T-cell (primary cell): ENCODE measurements around the gene RBM28. TPM values are rescaled to one million over a fixed set of nuclear protein-coding genes. Genes with fewer than 3 reads are reported as not detected.

Experiments used
- ATAC-seq, 4 experiments: fragments of 200-7000 bp in 3 of 4; fragments of 150-1000 bp in 1 of 4; cut with Tn5 transposase; replicated peaks in 1 of 4; 1 replicate in 3 of 4; 2 replicates in 1 of 4; pipeline ENCODE4 v1.10.0; 2021; ENCODE audit warnings: moderate library complexity in 3 of 4, mild to moderate bottlenecking in 2 of 4, moderate number of reproducible peaks in 1 of 4
- CTCF ChIA-PET, 2 donors: fragments of 300-600 bp; sonication (Branson Sonifier 250); formaldehyde crosslinking; loops; one replicate each; lab custom pipeline; 2022; ENCODE audit warnings: antibody characterized with exemption in 2 of 2; lab: Charles Lee
- POLR2A ChIA-PET, 2 donors: fragments of 300-600 bp; sonication (Branson Sonifier 250); formaldehyde crosslinking; loops; one replicate each; lab custom pipeline; 2022; ENCODE audit warnings: antibody characterized with exemption in 2 of 2; lab: Charles Lee
- DNase-seq, 35 experiments: peaks; one replicate each; pipeline versions ENCODE4 v3.0.0 to v3.0.0-alpha.2; 2013 to 2023
- H3K27ac ChIP-seq: one replicate; pipeline ENCODE4 v1.5.1; 2013; ENCODE audit warnings: low read length
- H3K27me3 ChIP-seq, 2 experiments: replicated peaks in 1 of 2; 1 replicate in 1 of 2; 2 replicates in 1 of 2; pipeline versions ENCODE4 v1.6.1 to v1.7.0; 2013; ENCODE audit warnings: low read length in 1 of 2, mixed read lengths in 1 of 2; ENCODE audit not compliant: control insufficient read depth in 2 of 2, insufficient read depth in 2 of 2; ENCODE audit errors: extremely low read depth in 1 of 2
- H3K36me3 ChIP-seq, 2 donors: 1 replicate in 1 of 2; 2 replicates in 1 of 2; pipeline versions ENCODE4 v1.6.1 to v1.7.0; 2013; ENCODE audit warnings: low read length in 1 of 2; ENCODE audit not compliant: control insufficient read depth in 2 of 2, insufficient read depth in 1 of 2; ENCODE audit errors: extremely low read depth in 1 of 2
- H3K4me1 ChIP-seq, 2 experiments: 1 replicate in 1 of 2; 2 replicates in 1 of 2; pipeline versions ENCODE4 v1.6.1 to v1.7.0; 2013; ENCODE audit warnings: low read length in 2 of 2, mixed read lengths in 1 of 2; ENCODE audit not compliant: insufficient read depth in 2 of 2, control insufficient read depth in 1 of 2; ENCODE audit errors: extremely low read depth in 1 of 2
- H3K4me3 ChIP-seq, 2 donors: 1 replicate in 1 of 2; 2 replicates in 1 of 2; pipeline versions ENCODE4 v1.5.1 to v1.7.0; 2013; ENCODE audit warnings: mild to moderate bottlenecking in 2 of 2, low read length in 1 of 2, moderate library complexity in 1 of 2; ENCODE audit not compliant: control insufficient read depth in 1 of 2; ENCODE audit errors: extremely low read depth in 1 of 2
- H3K9me3 ChIP-seq: 2 replicates; pipeline ENCODE4 v1.7.0; 2013
- H3K27ac Mint-ChIP-seq, 2 donors: one replicate each; pipeline ENCODE4 v1.8.0; 2020 to 2021; ENCODE audit warnings: mild to moderate bottlenecking in 2 of 2, mixed read lengths in 2 of 2
- H3K27me3 Mint-ChIP-seq, 2 donors: one replicate each; pipeline ENCODE4 v1.8.0; 2021 to 2022; ENCODE audit warnings: mixed read lengths in 2 of 2
- H3K36me3 Mint-ChIP-seq: one replicate; pipeline ENCODE4 v1.8.0; 2021; ENCODE audit warnings: mixed read lengths
- H3K4me1 Mint-ChIP-seq, 3 donors: one replicate each; pipeline ENCODE4 v1.8.0; 2020 to 2022; ENCODE audit warnings: mixed read lengths in 3 of 3, mild to moderate bottlenecking in 1 of 3
- H3K4me3 Mint-ChIP-seq, 3 donors: one replicate each; pipeline ENCODE4 v1.8.0; 2020 to 2022; ENCODE audit warnings: mild to moderate bottlenecking in 3 of 3, mixed read lengths in 3 of 3, moderate library complexity in 3 of 3
- H3K9me3 Mint-ChIP-seq, 3 donors: one replicate each; pipeline ENCODE4 v1.8.0; 2020 to 2022; ENCODE audit warnings: mixed read lengths in 3 of 3
- WGBS: methylation state at CpG from one replicate; pipeline ENCODE4 v1.1.5; 2013; ENCODE audit warnings: missing lambda C conversion rate; ENCODE audit not compliant: insufficient coverage; 5-methylcytosine and 5-hydroxymethylcytosine counted together
- total RNA-seq, 35 experiments: library from RNA in 6 of 35; stranded (reverse) in 6 of 35; fragments of 120-200 nt in 1 of 35; gene quantifications; one replicate each; pipeline versions ENCODE4 v1.2.1 to v1.2.4 and lab custom pipeline; 2013 to 2026

Gene RBM28
- total RNA-seq, 5 donors from 2014 or later (not counting 1 experiment from before 2014, with no cell fraction given): 27.3 to 54.3 (median 41.9) TPM

DNA sequence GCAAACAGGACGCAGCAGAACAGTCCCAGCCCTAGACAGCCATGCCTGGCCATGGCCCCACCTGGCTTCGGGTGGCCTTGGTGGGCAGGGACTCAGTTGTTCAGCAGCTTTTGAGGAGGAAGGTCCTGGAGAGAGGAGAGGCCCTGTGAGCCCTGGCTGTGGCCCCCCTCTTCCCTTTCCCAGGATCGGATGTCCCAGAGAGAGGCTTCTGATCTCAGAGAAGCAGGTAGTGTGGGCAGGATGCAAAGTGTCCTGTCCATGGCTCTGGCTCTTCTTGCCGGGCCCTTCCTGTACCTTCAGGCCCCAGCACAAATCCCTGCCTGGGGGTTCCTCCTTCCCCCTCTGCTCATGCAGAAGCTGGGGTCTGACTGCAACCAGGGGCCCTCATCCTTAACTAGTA, 16.2 kb upstream of the RBM28 start:
- peaks cover 15 to 23% (median 19%) of the 10 kb centered on the region in 3 donors for H3K4me1 Mint-ChIP-seq
- ATAC-seq (no peak), DNase-seq (no peak)
- H3K4me1 ChIP-seq: peaks cover 0 to 20% of the 10 kb centered on the region in 2 experiments
- no peak overlapping the region for H3K4me3 ChIP-seq
- peaks cover 7 to 47% of the 10 kb centered on the region in 2 experiments for H3K27me3 ChIP-seq
- H3K27me3 Mint-ChIP-seq: peaks cover 22 to 45% of the 10 kb centered on the region in 2 donors
- WGBS: 80% methylated on average over 1 of the region's 4 CpGs
- H3K9me3 ChIP-seq: no peaks in the 10 kb centered on the region
- H3K27ac ChIP-seq: no peak overlapping the region
- no peaks in the 10 kb centered on the region for H3K36me3 Mint-ChIP-seq
- H3K27ac Mint-ChIP-seq: no peak overlapping the region
- peak overlapping the region in 1 of 3 donors; percentile 44 for H3K4me3 Mint-ChIP-seq
- ChIA-PET CTCF (interaction anchor here in 1 of 2 donors (0.6 kb wide), 1 partner anchor 38 kb away, joined by 3 read pairs; no protein-coding TSS in a partner anchor), POLR2A (no interaction called here)
- H3K36me3 ChIP-seq: no peaks in the 10 kb centered on the region
- H3K9me3 Mint-ChIP-seq: no peaks in the 10 kb centered on the region

DNA sequence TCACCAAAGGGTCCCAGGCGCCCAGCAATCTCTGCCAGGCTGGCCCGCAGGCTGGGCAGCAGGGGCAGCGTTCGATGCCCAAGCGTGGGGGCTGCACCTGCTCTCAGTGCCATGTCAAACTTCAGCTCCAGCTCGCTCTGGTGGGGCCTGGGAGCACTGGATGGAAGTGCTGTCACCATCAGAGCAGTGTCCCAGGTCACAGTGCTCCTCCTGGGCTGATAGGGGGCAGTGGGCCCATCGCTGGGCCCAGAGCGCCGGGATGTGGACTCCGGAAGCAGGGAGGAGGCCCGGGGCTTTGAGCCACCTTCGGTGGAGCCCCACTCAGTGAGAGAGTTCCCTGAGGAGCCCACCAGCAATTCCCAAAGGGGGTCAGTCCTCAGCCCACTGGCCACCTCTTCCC, 15.6 kb upstream of the RBM28 start:
- WGBS: 92% methylated on average over 7 of the region's 12 CpGs

DNA sequence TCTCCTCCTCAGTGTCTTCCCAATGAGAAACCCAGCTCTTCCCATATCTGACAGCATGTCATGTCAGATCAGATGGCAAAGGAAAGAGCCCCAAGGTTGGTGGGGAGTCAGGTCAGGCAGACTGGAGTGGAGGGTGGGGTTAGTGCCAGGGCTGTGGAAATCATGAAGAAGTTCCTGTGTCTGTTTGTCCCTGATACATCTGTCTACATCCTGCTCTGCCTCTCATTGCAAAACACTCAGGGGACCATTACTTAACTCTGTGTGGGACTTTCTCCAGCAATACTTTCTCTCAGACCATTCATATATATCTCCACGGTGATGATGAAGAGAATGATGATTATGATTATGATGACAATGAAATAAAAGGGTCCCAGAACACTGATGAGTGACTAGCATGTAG, 14.5 kb upstream of the RBM28 start:
- no CpG with 5 or more reads among the region's 1 CpG for WGBS

More for the DNA sequence above, 15.6 kb upstream of the RBM28 start:
- H3K27ac ChIP-seq: no peak overlapping the region
- H3K27ac Mint-ChIP-seq: no peak overlapping the region
- H3K36me3 ChIP-seq: no peaks in the 10 kb centered on the region
- H3K27me3 ChIP-seq: peaks cover 7 to 47% of the 10 kb centered on the region in 2 experiments
- H3K36me3 Mint-ChIP-seq: no peaks in the 10 kb centered on the region
- H3K9me3 Mint-ChIP-seq: no peaks in the 10 kb centered on the region
- H3K4me3 Mint-ChIP-seq: peak overlapping the region in 1 of 3 donors; percentile 44
- CTCF ChIA-PET: interaction anchor here in 1 of 2 donors (0.6 kb wide), 1 partner anchor 255 kb away, joined by 3 read pairs; no protein-coding TSS in a partner anchor
- peaks cover 0 to 20% of the 10 kb centered on the region in 2 experiments for H3K4me1 ChIP-seq
- peaks cover 16 to 39% of the 10 kb centered on the region in 2 donors for H3K27me3 Mint-ChIP-seq
- no peak for ATAC-seq
- no peak overlapping the region for H3K4me3 ChIP-seq
- peaks cover 15 to 23% (median 19%) of the 10 kb centered on the region in 3 donors for H3K4me1 Mint-ChIP-seq
- POLR2A ChIA-PET: no interaction called here
- no peak for DNase-seq
- no peaks in the 10 kb centered on the region for H3K9me3 ChIP-seq

DNA sequence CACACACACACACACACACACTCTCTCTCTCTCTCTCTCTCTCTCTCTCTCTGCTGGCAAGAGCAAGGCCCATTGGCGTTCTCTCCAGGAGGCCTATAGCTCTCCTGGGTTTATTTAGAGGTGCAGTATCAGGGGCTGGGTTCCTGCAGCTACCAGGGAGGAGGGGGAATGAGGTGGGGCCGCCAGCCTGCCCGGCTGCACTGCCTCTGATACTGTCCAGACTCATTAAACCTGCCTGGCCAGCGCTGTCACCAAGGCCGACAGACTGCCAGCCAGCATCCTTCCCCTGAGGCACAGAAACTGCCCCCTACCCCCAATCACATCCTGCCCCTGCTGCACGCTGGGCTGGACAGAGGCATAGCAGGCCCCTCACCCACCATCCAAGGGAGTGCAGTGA, 13.5 kb upstream of the RBM28 start:
- POLR2A ChIA-PET: interaction anchor here in 1 of 2 donors (0.5 kb wide), 1 partner anchor 226 kb away, joined by 5 read pairs; no protein-coding TSS in a partner anchor
- H3K27ac Mint-ChIP-seq: no peak overlapping the region
- ATAC-seq: no peak

More for the DNA sequence above, 14.5 kb upstream of the RBM28 start:
- H3K27ac Mint-ChIP-seq: no peak overlapping the region
- peaks cover 15 to 26% (median 19%) of the 10 kb centered on the region in 3 donors for H3K4me1 Mint-ChIP-seq
- Histone ChIP-seq H3K4me3 (no peak overlapping the region), H3K4me1 (peaks cover 0 to 20% of the 10 kb centered on the region in 2 experiments), H3K27me3 (peaks cover 5 to 47% of the 10 kb centered on the region in 2 experiments), H3K36me3 (no peaks in the 10 kb centered on the region), H3K27ac (no peak overlapping the region), H3K9me3 (no peaks in the 10 kb centered on the region)
- H3K4me3 Mint-ChIP-seq: no peak overlapping the region
- ATAC-seq (no peak), DNase-seq (no peak)
- CTCF ChIA-PET: interaction anchor here (0.6 to 2.0 kb wide), 4 partner anchors 20 to 67 kb away, joined by 3 to 5 read pairs (median 4); no protein-coding TSS in a partner anchor
- peaks cover 21 to 38% of the 10 kb centered on the region in 2 donors for H3K27me3 Mint-ChIP-seq
- H3K36me3 Mint-ChIP-seq: no peaks in the 10 kb centered on the region
- H3K9me3 Mint-ChIP-seq: no peaks in the 10 kb centered on the region
- POLR2A ChIA-PET: interaction anchor here in 1 of 2 donors (1.0 kb wide), 1 partner anchor 14 kb away, joined by 3 read pairs; the partner anchor contains the start of gene RBM28

DNA sequence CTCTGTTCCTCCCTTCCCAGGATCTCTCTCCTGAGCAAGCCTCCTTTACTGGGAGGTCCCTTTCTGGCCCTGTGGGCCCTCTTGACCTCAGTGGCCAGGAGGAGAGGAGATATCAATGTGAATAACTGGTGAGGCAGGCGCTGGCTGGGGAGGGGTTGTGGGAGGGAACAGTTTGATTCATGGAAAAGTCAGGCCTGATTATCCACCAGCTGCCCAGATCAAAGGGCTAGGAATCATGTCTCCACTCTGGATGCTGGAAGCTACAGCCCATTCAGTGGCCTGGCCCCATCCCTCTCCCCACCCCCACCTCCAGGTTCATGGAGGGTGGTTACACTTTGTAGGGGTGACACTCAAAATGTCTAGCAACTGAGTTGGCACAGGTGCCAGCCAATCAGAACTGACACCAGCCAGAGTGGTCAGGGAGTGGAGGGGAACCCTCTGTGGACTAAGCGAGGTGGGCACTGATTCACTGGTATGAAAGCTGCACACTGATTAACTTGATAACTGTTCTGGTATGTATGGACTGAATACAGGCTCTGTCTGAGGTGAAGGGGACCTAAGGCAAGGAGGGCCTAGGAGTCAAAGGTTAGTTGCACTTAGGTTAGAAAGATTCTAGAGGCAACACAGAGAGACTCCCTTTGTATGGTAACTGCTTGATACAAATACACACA, 13.0 kb upstream of the RBM28 start:
- Histone ChIP-seq H3K27ac (no peak overlapping the region), H3K4me3 (no peak overlapping the region), H3K9me3 (no peaks in the 10 kb centered on the region), H3K36me3 (no peaks in the 10 kb centered on the region), H3K27me3 (peaks cover 3 to 50% of the 10 kb centered on the region in 2 experiments), H3K4me1 (peaks cover 0 to 18% of the 10 kb centered on the region in 2 experiments)
- DNase-seq (no peak), ATAC-seq (no peak)
- ChIA-PET CTCF (interaction anchor here (0.6 to 2.0 kb wide), 3 partner anchors 15 to 68 kb away, joined by 3 to 5 read pairs (median 3); partner anchors contain the start of gene IMPDH1 (in 1 of the 2)), POLR2A (interaction anchor here in 1 of 2 donors (0.5 kb wide), 1 partner anchor 225 kb away, joined by 5 read pairs; no protein-coding TSS in a partner anchor)
- Mint-ChIP-seq H3K36me3 (no peaks in the 10 kb centered on the region), H3K4me3 (no peak overlapping the region), H3K27me3 (peaks cover 21 to 33% of the 10 kb centered on the region in 2 donors), H3K4me1 (peaks cover 7 to 18% (median 14%) of the 10 kb centered on the region in 3 donors), H3K27ac (no peak overlapping the region), H3K9me3 (no peaks in the 10 kb centered on the region)
- WGBS: 80% methylated on average over 1 of the region's 2 CpGs

More for the DNA sequence above, 13.5 kb upstream of the RBM28 start:
- Mint-ChIP-seq H3K36me3 (no peaks in the 10 kb centered on the region), H3K4me1 (peaks cover 12 to 24% (median 20%) of the 10 kb centered on the region in 3 donors), H3K4me3 (no peak overlapping the region), H3K27me3 (peaks cover 26 to 38% of the 10 kb centered on the region in 2 donors), H3K9me3 (no peaks in the 10 kb centered on the region)
- Histone ChIP-seq H3K4me1 (peaks cover 0 to 22% of the 10 kb centered on the region in 2 experiments), H3K4me3 (no peak overlapping the region), H3K27ac (no peak overlapping the region), H3K27me3 (peaks cover 3 to 50% of the 10 kb centered on the region in 2 experiments), H3K36me3 (no peaks in the 10 kb centered on the region), H3K9me3 (no peaks in the 10 kb centered on the region)
- CTCF ChIA-PET: interaction anchor here (0.7 to 2.0 kb wide), 3 partner anchors 30 to 68 kb away, joined by 3 to 5 read pairs (median 5); partner anchors contain the start of gene IMPDH1 (in 1 of the 2)
- DNase-seq: no peak
- WGBS: 89% methylated on average over 3 of the region's 6 CpGs

DNA sequence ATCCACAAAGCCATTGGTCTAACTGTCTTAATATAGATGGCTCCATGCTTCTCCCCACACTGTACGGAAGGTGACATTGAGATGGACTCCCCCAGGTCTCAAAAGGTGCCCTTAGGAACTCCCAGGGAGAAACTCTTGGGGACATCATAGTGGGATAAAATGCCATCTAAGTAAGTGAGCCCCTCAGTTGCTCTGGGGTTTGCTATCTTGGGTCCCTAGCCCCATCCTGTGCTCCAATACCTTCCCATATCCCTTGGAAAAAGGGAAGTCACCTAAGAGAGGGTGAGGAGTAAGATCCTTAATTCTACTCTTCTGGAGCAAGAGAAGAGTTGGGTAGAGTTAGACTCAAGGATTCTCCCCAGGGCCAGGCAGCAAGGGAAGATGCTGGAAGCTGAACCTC, 9.9 kb upstream of the RBM28 start:
- Mint-ChIP-seq H3K27me3 (peaks cover 27 to 43% of the 10 kb centered on the region in 2 donors), H3K4me1 (peaks cover 3 to 14% (median 6%) of the 10 kb centered on the region in 3 donors), H3K9me3 (no peaks in the 10 kb centered on the region), H3K27ac (peak overlapping the region in 1 of 2 donors; percentile 23), H3K4me3 (peak overlapping the region in 2 of 3 donors; percentile 53 to 75), H3K36me3 (no peaks in the 10 kb centered on the region)
- H3K4me3 ChIP-seq: no peak overlapping the region
- H3K9me3 ChIP-seq: no peaks in the 10 kb centered on the region
- ATAC-seq (no peak), DNase-seq (no peak)
- H3K27ac ChIP-seq: no peak overlapping the region
- H3K27me3 ChIP-seq: peaks cover 3 to 40% of the 10 kb centered on the region in 2 experiments
- peaks cover 0 to 10% of the 10 kb centered on the region in 2 experiments for H3K4me1 ChIP-seq
- no peaks in the 10 kb centered on the region for H3K36me3 ChIP-seq
- POLR2A ChIA-PET: interaction anchor here in 1 of 2 donors (0.5 kb wide), 1 partner anchor 15 kb away, joined by 4 read pairs; no protein-coding TSS in a partner anchor
- WGBS: no CpG with 5 or more reads among the region's 1 CpG
- CTCF ChIA-PET: interaction anchor here in 1 of 2 donors (1.2 kb wide), 1 partner anchor 34 kb away, joined by 3 read pairs; no protein-coding TSS in a partner anchor
